ENCODE data around the gene ZC3H12C.

DNA sequence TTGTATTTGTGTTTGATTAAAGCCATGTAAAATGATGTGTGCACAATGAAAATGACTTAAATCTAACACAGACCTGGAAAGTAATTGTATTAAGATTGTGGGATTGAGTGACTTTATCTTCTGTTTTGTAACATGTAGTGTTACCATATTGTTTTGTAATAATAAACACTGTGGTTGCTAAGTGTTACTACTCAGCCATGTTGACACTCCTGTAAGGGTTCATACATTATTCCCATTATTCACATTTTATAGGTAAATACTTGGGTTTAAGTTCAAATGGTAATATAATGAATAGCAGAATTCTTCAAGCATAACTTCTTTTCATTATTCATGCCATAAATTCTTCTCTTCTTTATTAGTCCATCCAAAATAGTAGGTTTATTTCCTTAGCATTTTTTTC lies 69.0 kb downstream of the ZC3H12C start:
- TF ChIP-seq RAD21 (IDR thresholded peaks at IDR 0.05; ENCODE audit: low read length) (no peak), CTCF (conservative IDR thresholded peaks at IDR 0.05; ENCODE audit: low read depth, low read length) (no peak)

Measured in IMR-90 (cell line).